Smooth muscle cell (in vitro differentiated cells): ENCODE data around the gene RPL38. TPM values are rescaled to one million over a fixed set of nuclear protein-coding genes. Genes with fewer than 3 reads are reported as not detected.

Source experiments
- DNase-seq: peaks from one replicate; lab custom pipeline; 2025; ENCODE audit not compliant: unreplicated experiment; lab: John Stamatoyannopoulos, UW
- H2AFZ ChIP-seq: fragments of 200-600 bp; sonication (generic); 2 replicates; pipeline ENCODE4 v1.6.0; 2016; ENCODE audit warnings: antibody characterized with exemption, low read depth, mild to moderate bottlenecking
- H3F3A ChIP-seq: fragments of 200-600 bp; sonication (generic); 2 replicates; pipeline ENCODE4 v1.6.0; 2017; ENCODE audit warnings: antibody characterized with exemption, low read depth
- H3K27ac ChIP-seq: fragments of 200-600 bp; sonication (generic); 2 replicates; pipeline ENCODE4 v1.5.1; 2016; ENCODE audit warnings: low read depth, mild to moderate bottlenecking
- H3K27me3 ChIP-seq: fragments of 200-600 bp; sonication (generic); 2 replicates; pipeline ENCODE4 v1.6.1; 2016; ENCODE audit warnings: low read depth, mild to moderate bottlenecking
- H3K36me3 ChIP-seq: fragments of 200-600 bp; sonication (generic); 2 replicates; pipeline ENCODE4 v1.5.1; 2016; ENCODE audit warnings: low read depth
- H3K4me1 ChIP-seq: fragments of 200-600 bp; sonication (generic); 2 replicates; pipeline ENCODE4 v1.5.1; 2016; ENCODE audit warnings: low read depth
- H3K4me2 ChIP-seq: fragments of 200-600 bp; sonication (generic); 2 replicates; pipeline ENCODE4 v1.6.0; 2016; ENCODE audit warnings: mild to moderate bottlenecking
- H3K4me3 ChIP-seq: fragments of 200-600 bp; sonication (generic); 2 replicates; pipeline ENCODE4 v1.5.1; 2016; ENCODE audit warnings: mild to moderate bottlenecking
- H3K79me2 ChIP-seq: fragments of 200-600 bp; sonication (generic); 2 replicates; pipeline ENCODE4 v1.6.0; 2016; ENCODE audit warnings: low read depth, mild to moderate bottlenecking
- H3K9ac ChIP-seq: fragments of 200-600 bp; sonication (generic); 2 replicates; pipeline ENCODE4 v1.6.0; 2016; ENCODE audit warnings: low read depth
- H3K9me3 ChIP-seq: fragments of 200-600 bp; sonication (generic); replicated peaks from 2 replicates; pipeline ENCODE4 v1.5.1; 2016; ENCODE audit warnings: low read depth
- H4K20me1 ChIP-seq: fragments of 200-600 bp; sonication (generic); 2 replicates; pipeline ENCODE4 v1.6.0; 2016; ENCODE audit warnings: low read depth
- WGBS: methylation state at CpG from one replicate; pipeline ENCODE4 v1.1.7; 2016; ENCODE audit warnings: low lambda C conversion rate; 5-methylcytosine and 5-hydroxymethylcytosine counted together
- polyA plus RNA-seq: library from polyadenylated mRNA; unstranded; fragments of >200 nt; fragmentation: Nextera tagmentation; extraction: Ambion mirVana; gene quantifications from 2 replicates; pipeline ENCODE4 v1.2.1, GENCODE V29; 2016
- total RNA-seq: library from RNA; depleted of rRNA; stranded (reverse); fragments of >200 nt; gene quantifications from 2 replicates; pipeline ENCODE4 v1.2.3, GENCODE V29; 2014
- TF ChIP-seq, protein P1 (sequence below): fragments of 200-600 bp; sonication (generic); IDR thresholded peaks from 2 replicates; pipeline ENCODE4 v1.5.1; 2017; ENCODE audit warnings: borderline replicate concordance, mild to moderate bottlenecking, antibody characterized with exemption; ENCODE audit not compliant: insufficient read depth, poor library complexity, severe bottlenecking

Gene RPL38
- total and polyA plus RNA-seq, 2 experiments from 2014 or later = 449 to 889 TPM

DNA sequence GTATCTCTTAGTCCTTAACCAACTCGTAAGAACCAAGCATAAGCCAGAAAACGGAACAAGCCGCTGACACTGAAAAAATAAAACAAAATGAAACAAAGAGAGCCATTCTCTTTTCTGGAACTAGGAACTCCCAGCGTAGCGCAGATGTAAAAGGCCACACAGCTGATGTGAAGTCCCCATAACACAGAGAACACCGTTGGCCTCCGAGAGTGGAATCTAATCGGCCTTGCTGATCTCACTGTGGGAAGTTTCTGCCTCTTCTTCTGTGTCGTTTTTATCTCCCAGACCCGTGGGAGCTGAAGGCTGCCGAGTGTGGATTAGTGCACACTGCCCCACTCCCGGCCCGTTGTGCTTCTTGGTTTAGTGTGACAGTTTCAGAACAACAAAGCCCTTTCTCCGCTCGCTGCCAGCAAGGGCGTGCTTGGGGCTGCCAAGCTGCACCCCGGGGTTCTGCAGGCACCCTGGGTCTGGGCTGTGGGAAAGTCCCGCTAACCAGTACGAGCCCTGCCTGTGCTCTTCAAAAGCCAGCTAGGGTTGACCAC is 31.6 kb downstream of the RPL38 start:
- Histone ChIP-seq H2AFZ (peak overlapping the region; percentile 84), H3K4me1 (no peaks in the 10 kb centered on the region), H3K9me3 (no peaks in the 10 kb centered on the region), H3K4me2 (peak overlapping the region; percentile 74), H3K79me2 (no peaks in the 10 kb centered on the region), H3K27me3 (no peaks in the 10 kb centered on the region), H3K27ac (no peak overlapping the region), H4K20me1 (no peaks in the 10 kb centered on the region), H3K36me3 (no peaks in the 10 kb centered on the region), H3K9ac (no peak overlapping the region), H3K4me3 (no peak overlapping the region), H3F3A (peaks cover 4% of the 10 kb centered on the region)
- TF ChIP-seq, protein P1, sequence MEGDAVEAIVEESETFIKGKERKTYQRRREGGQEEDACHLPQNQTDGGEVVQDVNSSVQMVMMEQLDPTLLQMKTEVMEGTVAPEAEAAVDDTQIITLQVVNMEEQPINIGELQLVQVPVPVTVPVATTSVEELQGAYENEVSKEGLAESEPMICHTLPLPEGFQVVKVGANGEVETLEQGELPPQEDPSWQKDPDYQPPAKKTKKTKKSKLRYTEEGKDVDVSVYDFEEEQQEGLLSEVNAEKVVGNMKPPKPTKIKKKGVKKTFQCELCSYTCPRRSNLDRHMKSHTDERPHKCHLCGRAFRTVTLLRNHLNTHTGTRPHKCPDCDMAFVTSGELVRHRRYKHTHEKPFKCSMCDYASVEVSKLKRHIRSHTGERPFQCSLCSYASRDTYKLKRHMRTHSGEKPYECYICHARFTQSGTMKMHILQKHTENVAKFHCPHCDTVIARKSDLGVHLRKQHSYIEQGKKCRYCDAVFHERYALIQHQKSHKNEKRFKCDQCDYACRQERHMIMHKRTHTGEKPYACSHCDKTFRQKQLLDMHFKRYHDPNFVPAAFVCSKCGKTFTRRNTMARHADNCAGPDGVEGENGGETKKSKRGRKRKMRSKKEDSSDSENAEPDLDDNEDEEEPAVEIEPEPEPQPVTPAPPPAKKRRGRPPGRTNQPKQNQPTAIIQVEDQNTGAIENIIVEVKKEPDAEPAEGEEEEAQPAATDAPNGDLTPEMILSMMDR = no peak
- 55% methylated on average over 19 of the region's 19 CpGs for WGBS
- no peak for DNase-seq

DNA sequence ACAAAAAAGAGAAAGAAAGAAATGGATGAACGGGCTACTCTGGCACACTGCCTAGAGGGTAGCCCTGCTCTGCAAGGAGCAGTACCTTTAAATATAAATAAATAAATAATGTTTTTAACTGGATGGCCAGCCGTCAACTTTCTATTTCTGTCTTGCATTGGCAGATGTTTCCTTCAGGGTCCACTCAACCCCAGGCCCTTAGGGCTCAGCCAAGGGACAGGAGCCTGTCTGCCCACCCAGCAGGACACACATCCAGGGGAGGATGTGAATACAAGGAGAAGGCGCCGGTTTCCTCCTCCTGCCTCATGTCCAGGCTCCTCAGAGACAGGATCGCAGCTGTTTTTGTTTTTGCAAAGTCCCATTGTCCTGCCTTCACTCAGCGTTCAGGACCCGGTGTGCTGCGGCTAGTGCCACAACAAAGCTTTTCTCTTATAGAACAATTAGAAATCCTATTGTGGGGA is 32.5 kb downstream of the RPL38 start:
- Histone ChIP-seq H3K4me2 (no peak overlapping the region), H3K4me1 (no peaks in the 10 kb centered on the region), H3K27me3 (no peaks in the 10 kb centered on the region), H3K9ac (no peak overlapping the region), H3K27ac (no peak overlapping the region), H3K4me3 (no peak overlapping the region), H3F3A (peaks cover 4% of the 10 kb centered on the region), H3K36me3 (no peaks in the 10 kb centered on the region), H2AFZ (no peak overlapping the region), H3K9me3 (no peaks in the 10 kb centered on the region), H4K20me1 (no peaks in the 10 kb centered on the region), H3K79me2 (no peaks in the 10 kb centered on the region)
- TF ChIP-seq, protein P1 = no peak
- 89% methylated on average over 8 of the region's 8 CpGs for WGBS
- no peak for DNase-seq

DNA sequence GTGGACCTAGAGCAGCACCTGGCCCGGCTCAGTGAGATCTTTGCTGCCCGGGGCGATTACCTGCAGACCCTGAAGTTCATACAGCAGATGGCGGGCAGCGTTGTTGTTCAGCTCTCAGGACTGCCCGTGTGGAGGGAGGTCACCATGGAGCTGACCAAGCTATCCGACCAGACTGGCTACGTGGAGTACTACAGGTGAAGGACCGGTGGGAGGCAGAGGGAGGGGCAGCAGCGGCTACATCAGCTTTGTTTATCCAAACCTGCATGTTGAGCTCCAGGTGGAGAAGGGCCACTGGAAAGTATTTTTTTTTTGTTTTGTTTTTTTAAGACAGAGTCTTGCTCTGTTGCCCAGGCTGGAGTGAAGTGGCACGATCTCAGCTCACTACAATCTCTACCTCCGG is 33.8 kb downstream of the RPL38 start:
- H3K4me2 ChIP-seq = no peak overlapping the region
- no peak for DNase-seq
- TF ChIP-seq, protein P1 = no peak
- no peak overlapping the region for H2AFZ ChIP-seq
- no peaks in the 10 kb centered on the region for H3K4me1 ChIP-seq
- H3K4me3 ChIP-seq = no peak overlapping the region
- no peaks in the 10 kb centered on the region for H3K27me3 ChIP-seq
- peaks cover 4% of the 10 kb centered on the region for H3F3A ChIP-seq
- no peaks in the 10 kb centered on the region for H3K36me3 ChIP-seq
- no peak overlapping the region for H3K9ac ChIP-seq
- no peaks in the 10 kb centered on the region for H3K79me2 ChIP-seq
- H3K9me3 ChIP-seq = no peaks in the 10 kb centered on the region
- WGBS = 91% methylated on average over 12 of the region's 12 CpGs
- no peaks in the 10 kb centered on the region for H4K20me1 ChIP-seq
- H3K27ac ChIP-seq = no peak overlapping the region

DNA sequence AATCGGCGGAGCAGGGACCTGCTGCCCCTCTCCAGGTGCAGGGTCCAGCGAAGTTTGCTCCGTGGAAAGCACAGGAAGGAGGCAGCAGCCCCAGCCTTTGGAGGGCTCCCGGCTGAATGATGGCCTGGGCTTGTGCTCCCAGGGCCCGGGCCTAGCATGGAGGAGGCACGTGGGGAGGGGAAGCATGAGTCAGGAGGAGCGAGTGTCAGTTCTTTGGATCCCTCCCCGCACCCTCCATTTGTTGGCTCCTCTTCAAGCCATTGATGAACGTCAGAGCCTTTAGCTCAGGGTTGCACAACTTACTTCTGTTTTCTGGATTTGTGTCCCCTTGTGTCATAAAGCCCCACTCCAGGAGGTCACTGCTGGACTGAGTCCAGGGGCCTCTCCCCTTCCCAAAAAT is 35.7 kb downstream of the RPL38 start:
- WGBS = 83% methylated on average over 10 of the region's 10 CpGs
- Histone ChIP-seq H4K20me1 (no peaks in the 10 kb centered on the region), H3K9me3 (no peaks in the 10 kb centered on the region), H3K79me2 (no peaks in the 10 kb centered on the region), H3K27me3 (no peaks in the 10 kb centered on the region), H3K9ac (no peak overlapping the region), H3F3A (peaks cover 4% of the 10 kb centered on the region), H3K36me3 (no peaks in the 10 kb centered on the region), H3K4me2 (no peak overlapping the region), H2AFZ (no peak overlapping the region), H3K27ac (no peak overlapping the region), H3K4me1 (no peaks in the 10 kb centered on the region), H3K4me3 (no peak overlapping the region)
- TF ChIP-seq, protein P1 = no peak
- no peak for DNase-seq
